Astrocyte of the spinal cord (primary cell): Measurements from ENCODE around the gene CARNS1.
A peak's percentile ranks its signal among the peaks of the same experiment; 100 is the strongest.
"Not testable (repeated sequence)": the region's sequence is repeated elsewhere in the genome, so short reads cannot be mapped to it uniquely, and the experiment has no call there.

Experiments
- DNase-seq: peaks from one replicate; pipeline ENCODE4 v3.0.0; 2011; ENCODE audit warnings: low read depth, low spot score
- H3K4me3 ChIP-seq: 2 replicates; pipeline ENCODE4 v1.5.1; 2011; ENCODE audit warnings: low read depth, mild to moderate bottlenecking, low read length, moderate library complexity
- CTCF ChIP-seq: IDR thresholded peaks from 2 replicates; pipeline ENCODE4 v1.5.1; 2012; ENCODE audit warnings: low read depth, mild to moderate bottlenecking, low read length, inconsistent platforms
- in situ Hi-C: cut with HindIII; loops from 2 replicates; pipeline ENCODE4 v1.10.0; 2017; ENCODE audit warnings: low sequenced_read_pairs

The CARNS1 gene

GRCh38 chr11:67463680-67464410, 48.4 kb downstream of the CARNS1 start:
- in situ Hi-C loops: no loop called here
- no peak for DNase-seq
- peak overlapping the region; percentile 67 for H3K4me3 ChIP-seq
- TF ChIP-seq CTCF: no peak

GRCh38 chr11:67464411-67465188, 49.1 kb downstream of the CARNS1 start:
- no peak for TF ChIP-seq CTCF
- in situ Hi-C loops: no loop called here
- peak overlapping the region; percentile 67 for H3K4me3 ChIP-seq
- DNase-seq: peak; percentile 71

- H3K4me3 ChIP-seq: peak overlapping the region; percentile 67
- in situ Hi-C loops: no loop called here
- no peak for DNase-seq
- no peak for TF ChIP-seq CTCF
Observed at GRCh38 chr11:67465189-67465510, 49.7 kb downstream of the CARNS1 start.

GRCh38 chr11:67465530-67465929, 50.1 kb downstream of the CARNS1 start:
- DNase-seq, in situ Hi-C loops, H3K4me3 ChIP-seq: not testable (repeated sequence)

GRCh38 chr11:67466367-67466766, 50.9 kb downstream of the CARNS1 start:
- no peak for TF ChIP-seq CTCF
- no peak for DNase-seq
- H3K4me3 ChIP-seq: no peak overlapping the region
- in situ Hi-C loops: no loop called here

- in situ Hi-C loops: no loop called here
- DNase-seq: no peak
- no peak overlapping the region for H3K4me3 ChIP-seq
- TF ChIP-seq CTCF: no peak
Observed at GRCh38 chr11:67466962-67467771, 51.7 kb downstream of the CARNS1 start.
